Caco-2 (cell line): ENCODE results near the gene GIT2. TPM values are rescaled to one million over a fixed set of nuclear protein-coding genes. Genes with fewer than 3 reads are reported as not detected.

Source experiments
- BruUV-seq: library from RNA; stranded (reverse); fragments of 400-500 nt; replicated peaks from 2 replicates; lab custom pipeline; 2021; lab: Mats Ljungman, UMichigan
- CTCF ChIA-PET: fragments of 300-600 bp; sonication (Branson Sonifier 250); formaldehyde crosslinking; loops from one replicate; lab custom pipeline; 2022; ENCODE audit warnings: antibody characterized with exemption; lab: Charles Lee
- POLR2A ChIA-PET: fragments of 300-600 bp; sonication (Branson Sonifier 250); formaldehyde crosslinking; loops from one replicate; lab custom pipeline; 2022; ENCODE audit warnings: antibody characterized with exemption; lab: Charles Lee
- DNase-seq, 2 experiments: peaks; one replicate each; pipeline versions ENCODE4 v3.0.0 to v3.0.0-alpha.2; 2020 to 2022
- H3K27me3 ChIP-seq: replicated peaks from 2 replicates; pipeline ENCODE4 v1.6.0; 2011; ENCODE audit warnings: low read length; ENCODE audit not compliant: control insufficient read depth, insufficient read depth
- H3K36me3 ChIP-seq: 2 replicates; pipeline ENCODE4 v1.5.1; 2011; ENCODE audit warnings: low read length; ENCODE audit not compliant: control insufficient read depth, insufficient read depth
- H3K4me1 ChIP-seq: fragments of 250-450 bp; sonication (Bioruptor Pico); 2 replicates; pipeline ENCODE4 v1.5.1; 2020; ENCODE audit warnings: mild to moderate bottlenecking
- H3K4me3 ChIP-seq: 2 replicates; pipeline ENCODE4 v1.5.1; 2011; ENCODE audit warnings: low read depth, mild to moderate bottlenecking, control low read depth, low read length
- H3K9me3 ChIP-seq: fragments of 250-450 bp; sonication (Bioruptor Pico); 2 replicates; pipeline ENCODE4 v1.5.1; 2020; ENCODE audit warnings: mild to moderate bottlenecking, moderate library complexity
- H3K27ac Mint-ChIP-seq: one replicate; pipeline ENCODE4 v1.8.0; 2022; ENCODE audit warnings: mixed read lengths; ENCODE audit not compliant: unreplicated experiment
- H3K27me3 Mint-ChIP-seq: one replicate; pipeline ENCODE4 v1.8.0; 2022; ENCODE audit warnings: mixed read lengths; ENCODE audit not compliant: insufficient read depth, unreplicated experiment
- H3K36me3 Mint-ChIP-seq: one replicate; pipeline ENCODE4 v1.8.0; 2022; ENCODE audit warnings: mild to moderate bottlenecking, mixed read lengths; ENCODE audit not compliant: insufficient read depth, unreplicated experiment
- H3K4me1 Mint-ChIP-seq: one replicate; pipeline ENCODE4 v1.8.0; 2022; ENCODE audit warnings: low read depth, mixed read lengths; ENCODE audit not compliant: unreplicated experiment
- H3K4me3 Mint-ChIP-seq: one replicate; pipeline ENCODE4 v1.8.0; 2022; ENCODE audit warnings: mild to moderate bottlenecking, moderate library complexity, mixed read lengths; ENCODE audit not compliant: unreplicated experiment
- H3K9me3 Mint-ChIP-seq: one replicate; pipeline ENCODE4 v1.8.0; 2022; ENCODE audit warnings: mixed read lengths; ENCODE audit not compliant: unreplicated experiment
- intact Hi-C: fragments of 100-400 bp; cut with micrococcal nuclease; formaldehyde crosslinking; loops from one replicate; pipeline ENCODE4 v1.10.0; 2022; ENCODE audit not compliant: unreplicated experiment
- total RNA-seq: library from RNA; stranded (reverse); gene quantifications from 2 replicates; pipeline ENCODE4 v1.2.3, GENCODE V29; 2022
- TF ChIP-seq, protein P1 (sequence below), 2 experiments: fragments of 200-600 bp in 1 of 2; IDR thresholded peaks; 1 replicate in 1 of 2; 2 replicates in 1 of 2; pipeline versions ENCODE4 v1.5.1 to v1.8.0; 2011 to 2022; ENCODE audit warnings: antibody characterized with exemption in 1 of 2, control low read depth in 1 of 2, inconsistent platforms in 1 of 2, low read depth in 1 of 2, low read length in 1 of 2, mild to moderate bottlenecking in 1 of 2, moderate library complexity in 1 of 2; ENCODE audit not compliant: insufficient read depth in 1 of 2, severe bottlenecking in 1 of 2, unreplicated experiment in 1 of 2

The GIT2 gene
- total RNA-seq, 1 experiment from 2014 or later, result 29.3 TPM

- Mint-ChIP-seq H3K4me3 (no peak overlapping the region), H3K36me3 (peaks cover 17% of the 10 kb centered on the region), H3K4me1 (no peaks in the 10 kb centered on the region), H3K27me3 (no peaks in the 10 kb centered on the region), H3K9me3 (no peaks in the 10 kb centered on the region), H3K27ac (no peak overlapping the region)
- no peak for DNase-seq
- H3K27me3 ChIP-seq, result no peaks in the 10 kb centered on the region
- TF ChIP-seq, protein P1, sequence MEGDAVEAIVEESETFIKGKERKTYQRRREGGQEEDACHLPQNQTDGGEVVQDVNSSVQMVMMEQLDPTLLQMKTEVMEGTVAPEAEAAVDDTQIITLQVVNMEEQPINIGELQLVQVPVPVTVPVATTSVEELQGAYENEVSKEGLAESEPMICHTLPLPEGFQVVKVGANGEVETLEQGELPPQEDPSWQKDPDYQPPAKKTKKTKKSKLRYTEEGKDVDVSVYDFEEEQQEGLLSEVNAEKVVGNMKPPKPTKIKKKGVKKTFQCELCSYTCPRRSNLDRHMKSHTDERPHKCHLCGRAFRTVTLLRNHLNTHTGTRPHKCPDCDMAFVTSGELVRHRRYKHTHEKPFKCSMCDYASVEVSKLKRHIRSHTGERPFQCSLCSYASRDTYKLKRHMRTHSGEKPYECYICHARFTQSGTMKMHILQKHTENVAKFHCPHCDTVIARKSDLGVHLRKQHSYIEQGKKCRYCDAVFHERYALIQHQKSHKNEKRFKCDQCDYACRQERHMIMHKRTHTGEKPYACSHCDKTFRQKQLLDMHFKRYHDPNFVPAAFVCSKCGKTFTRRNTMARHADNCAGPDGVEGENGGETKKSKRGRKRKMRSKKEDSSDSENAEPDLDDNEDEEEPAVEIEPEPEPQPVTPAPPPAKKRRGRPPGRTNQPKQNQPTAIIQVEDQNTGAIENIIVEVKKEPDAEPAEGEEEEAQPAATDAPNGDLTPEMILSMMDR (IDR thresholded peaks at IDR 0.05; ENCODE audit: insufficient read depth in 1 of 2, low read depth in 1 of 2, low read length in 1 of 2, severe bottlenecking in 1 of 2, unreplicated experiment in 1 of 2), result no peak
- H3K4me1 ChIP-seq, result no peaks in the 10 kb centered on the region
- CTCF ChIA-PET, result no interaction called here
- no TSS peak for BruUV-seq
- H3K4me3 ChIP-seq, result no peak overlapping the region
- POLR2A ChIA-PET, result no interaction called here
- H3K36me3 ChIP-seq, result peaks cover 1% of the 10 kb centered on the region; the same call in 1 of the 2 replicates
- no peaks in the 10 kb centered on the region for H3K9me3 ChIP-seq
- intact Hi-C loops, result no loop called here
Measured at GRCh38 chr12:109919456-109919855, 76.7 kb downstream of the GIT2 start.

DNA sequence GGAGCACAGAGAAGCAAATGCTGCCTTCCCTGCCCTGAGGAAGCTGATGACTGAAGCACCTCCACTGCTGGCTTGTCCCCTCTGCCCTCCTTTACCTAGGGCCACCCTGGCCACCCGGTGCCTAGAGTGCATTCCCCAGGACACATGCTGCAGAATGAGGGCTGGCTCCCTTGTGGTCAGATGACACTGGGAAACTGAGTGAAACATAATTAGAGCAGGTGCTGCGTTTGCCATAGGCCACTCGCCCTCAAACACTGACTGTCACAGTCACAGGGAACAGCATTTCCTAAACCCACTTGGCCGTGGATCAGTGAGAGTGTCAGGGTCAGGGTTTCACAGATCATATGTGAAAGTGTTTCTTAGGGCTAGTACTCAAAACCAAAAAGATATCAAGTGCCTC is 80.1 kb downstream of the GIT2 start:
- peaks cover 26% of the 10 kb centered on the region for H3K36me3 Mint-ChIP-seq
- TF ChIP-seq, protein P1 (IDR thresholded peaks at IDR 0.05; ENCODE audit: insufficient read depth in 1 of 2, low read depth in 1 of 2, low read length in 1 of 2, severe bottlenecking in 1 of 2, unreplicated experiment in 1 of 2), result no peak
- Histone ChIP-seq H3K4me1 (no peaks in the 10 kb centered on the region), H3K9me3 (no peaks in the 10 kb centered on the region), H3K36me3 (peaks cover 1% of the 10 kb centered on the region; the same call in 1 of the 2 replicates), H3K4me3 (no peak overlapping the region), H3K27me3 (no peaks in the 10 kb centered on the region)
- no peak overlapping the region for H3K4me3 Mint-ChIP-seq
- H3K27me3 Mint-ChIP-seq, result no peaks in the 10 kb centered on the region
- H3K27ac Mint-ChIP-seq, result no peak overlapping the region
- BruUV-seq, result no TSS peak
- no peaks in the 10 kb centered on the region for H3K9me3 Mint-ChIP-seq
- ChIA-PET POLR2A (no interaction called here), CTCF (interaction anchor here (0.5 kb wide), 1 partner anchor 336 kb away, joined by 4 read pairs; no protein-coding TSS in a partner anchor)
- DNase-seq, result no peak
- no peaks in the 10 kb centered on the region for H3K4me1 Mint-ChIP-seq
- intact Hi-C loops, result no loop called here

DNA sequence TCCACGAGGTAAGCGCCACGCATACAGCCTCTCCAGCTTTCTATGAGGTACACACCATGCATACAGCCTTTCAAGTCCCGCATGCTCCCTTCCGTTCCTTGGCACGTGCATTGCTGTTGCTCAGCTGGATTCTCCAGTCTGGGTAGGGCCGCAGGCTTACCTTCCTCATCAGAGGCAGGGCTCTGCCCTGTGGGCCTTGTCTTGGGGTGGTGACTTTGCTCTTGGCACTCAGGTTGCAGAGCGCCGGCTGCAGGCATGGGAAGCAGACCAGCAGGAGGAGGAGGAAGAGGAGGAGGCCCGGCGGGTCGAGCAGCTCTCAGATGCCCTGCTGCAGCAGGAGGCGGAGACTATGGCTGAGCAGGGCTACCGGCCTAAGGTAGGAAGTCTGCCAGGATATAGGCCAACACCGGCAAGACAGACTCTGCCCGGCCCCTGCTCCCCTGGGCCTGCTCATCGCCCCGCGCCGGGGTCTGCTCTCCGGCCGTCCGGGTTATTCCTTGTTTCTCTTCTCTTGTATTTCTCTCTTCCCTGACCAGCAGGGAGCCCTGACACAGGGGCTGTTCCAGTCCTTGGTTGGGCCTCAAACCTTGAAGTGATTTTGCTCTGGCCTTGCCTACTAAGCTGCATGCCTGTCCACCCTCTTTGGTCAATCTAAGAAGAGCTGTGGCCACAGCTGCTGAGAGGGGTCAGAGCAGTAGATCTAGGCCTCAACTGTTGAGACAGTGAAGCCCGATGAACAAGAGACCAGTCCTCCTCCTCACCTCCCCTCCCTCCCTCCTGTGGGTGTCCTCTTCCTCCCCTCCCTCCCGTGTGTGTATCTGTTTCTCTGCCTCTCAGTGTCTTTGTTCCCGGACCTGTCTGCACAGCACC is 80.8 kb downstream of the GIT2 start:
- BruUV-seq, result no TSS peak
- CTCF ChIA-PET, result no interaction called here
- no peak overlapping the region for H3K27ac Mint-ChIP-seq
- no peak overlapping the region for H3K4me3 Mint-ChIP-seq
- Histone ChIP-seq H3K9me3 (no peaks in the 10 kb centered on the region), H3K4me3 (no peak overlapping the region), H3K27me3 (no peaks in the 10 kb centered on the region), H3K4me1 (no peaks in the 10 kb centered on the region), H3K36me3 (peaks cover 1% of the 10 kb centered on the region)
- H3K36me3 Mint-ChIP-seq, result peaks cover 32% of the 10 kb centered on the region
- intact Hi-C loops, result no loop called here
- no peaks in the 10 kb centered on the region for H3K4me1 Mint-ChIP-seq
- TF ChIP-seq, protein P1 (IDR thresholded peaks at IDR 0.05; ENCODE audit: insufficient read depth in 1 of 2, low read depth in 1 of 2, low read length in 1 of 2, severe bottlenecking in 1 of 2, unreplicated experiment in 1 of 2), result no peak
- no peaks in the 10 kb centered on the region for H3K9me3 Mint-ChIP-seq
- no peak for DNase-seq
- H3K27me3 Mint-ChIP-seq, result no peaks in the 10 kb centered on the region
- POLR2A ChIA-PET, result no interaction called here
